OCI-LY3 (cell line): ENCODE data around the gene MCU.
"Not testable (repeated sequence)": the region's sequence is repeated elsewhere in the genome, so short reads cannot be mapped to it uniquely, and the experiment has no call there.

Experiments used
- CTCF ChIP-seq: fragments of 200-600, 300-600 bp; sonication (generic); IDR thresholded peaks from 2 replicates; pipeline ENCODE4 v1.5.1; 2014; ENCODE audit warnings: antibody characterized with exemption, low read length, low read depth
- EZH2phosphoT487 ChIP-seq: fragments of 200-600 bp; shearing (Covaris generic); IDR thresholded peaks from 2 replicates; pipeline ENCODE4 v1.6.1; 2018; ENCODE audit warnings: antibody characterized with exemption, mixed run types, low read depth

- not testable (repeated sequence) for TF ChIP-seq CTCF, EZH2phosphoT487
Observed at GRCh38 chr10:72903941-72904446, 212.1 kb downstream of the MCU start.
